Esophagus squamous epithelium (tissue), 5 donors: ENCODE measurements around the gene CAMK2A. TPM values are rescaled to one million over a fixed set of nuclear protein-coding genes. Genes with fewer than 3 reads are reported as not detected.

Experiments used
- DNase-seq: peaks from one replicate; lab custom pipeline; 2025; lab: John Stamatoyannopoulos, UW
- H3K27ac ChIP-seq, 4 donors: fragments of 200-600 bp; sonication (generic); one replicate each; pipeline ENCODE4 v1.5.1; 2016 to 2019; ENCODE audit warnings: mild to moderate bottlenecking in 1 of 4
- H3K27me3 ChIP-seq, 4 donors: fragments of 200-600 bp; sonication (generic); 1 replicate in 3 of 4; 2 replicates in 1 of 4; pipeline versions ENCODE4 v1.5.1 to v1.6.0; 2017 to 2021; ENCODE audit warnings: antibody characterized with exemption in 1 of 4
- H3K36me3 ChIP-seq, 3 donors: fragments of 200-600 bp; sonication (generic); one replicate each; pipeline ENCODE4 v1.5.1; 2016 to 2019
- H3K4me1 ChIP-seq, 3 donors: fragments of 200-600 bp; sonication (generic); one replicate each; pipeline ENCODE4 v1.5.1; 2017 to 2019
- H3K4me3 ChIP-seq, 4 donors: fragments of 200-600 bp; sonication (generic); 1 replicate in 3 of 4; 2 replicates in 1 of 4; pipeline ENCODE4 v1.5.1; 2016 to 2019; ENCODE audit warnings: mild to moderate bottlenecking in 2 of 4, moderate library complexity in 1 of 4
- H3K9me3 ChIP-seq, 3 donors: fragments of 200-600 bp; sonication (generic); one replicate each; pipeline ENCODE4 v1.5.1; 2016 to 2019
- POLR2A ChIP-seq, 4 donors: fragments of 450-650 bp; IDR thresholded peaks; one replicate each; pipeline ENCODE4 v1.6.1; 2017; ENCODE audit warnings: antibody characterized with exemption in 4 of 4, mild to moderate bottlenecking in 4 of 4, moderate library complexity in 3 of 4
- WGBS, 2 donors: methylation state at CpG; one replicate each; pipeline ENCODE4 v1.1.5; 2018; 5-methylcytosine and 5-hydroxymethylcytosine counted together
- intact Hi-C: fragments of 100-400 bp; cut with DNase I; formaldehyde crosslinking; loops from one replicate; pipeline ENCODE4 v1.15.0; 2022
- total RNA-seq, 4 donors: library from RNA; depleted of rRNA; stranded (reverse); fragments of >200 nt; gene quantifications; one replicate each; pipeline ENCODE4 v1.1.0, GENCODE V29; 2016
- TF ChIP-seq, protein P1 (sequence below), 6 experiments: fragments of 450-650 bp in 4 of 6; fragments of 200-600 bp in 2 of 6; sonication (generic) in 2 of 6; IDR thresholded peaks; one replicate each; pipeline ENCODE4 v1.5.1; 2016 to 2019; ENCODE audit warnings: antibody characterized with exemption in 6 of 6, mild to moderate bottlenecking in 4 of 6, moderate library complexity in 4 of 6
- donor health status: DM: yes; HTN: yes; CAD: no.

CAMK2A gene
- total RNA-seq, 4 donors from 2014 or later: 0.04 TPM; not detected in 3

DNA sequence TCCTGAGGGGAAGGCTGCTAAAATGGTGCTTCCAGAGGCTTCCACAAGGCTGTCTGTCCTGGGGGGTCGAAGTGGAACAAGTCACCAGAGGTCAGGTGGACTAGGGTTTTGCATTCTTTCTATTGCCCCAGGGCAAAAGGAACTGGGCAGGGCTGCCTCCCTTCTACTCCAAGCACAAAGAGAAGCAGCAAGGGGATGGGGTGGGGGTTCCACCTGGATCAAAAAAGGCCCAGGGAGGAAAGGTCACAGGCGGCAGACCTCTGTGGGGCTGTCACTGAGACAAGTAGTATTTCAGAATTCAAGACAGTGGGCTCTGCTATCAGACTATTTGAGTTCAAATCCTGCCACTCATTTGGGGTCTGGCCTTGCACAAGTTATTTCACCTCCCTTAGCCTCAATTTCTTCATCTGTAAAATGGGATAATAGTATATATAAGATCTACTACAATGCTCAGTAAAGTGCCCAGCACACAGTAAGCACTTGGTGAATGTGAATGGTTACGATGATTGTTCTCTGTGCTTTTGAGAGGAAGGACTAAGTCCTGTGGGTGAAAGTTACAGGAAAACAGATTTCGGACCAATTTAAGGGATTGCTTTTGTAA, 15.0 kb upstream of the CAMK2A start:
- Histone ChIP-seq H3K36me3 (no peaks in the 10 kb centered on the region), H3K27me3 (peaks cover 0 to 39% (median 0%) of the 10 kb centered on the region in 4 donors), H3K27ac (peak overlapping the region in 3 of 4 donors; percentile 8 to 49 (median 46)), H3K4me3 (no peak overlapping the region), H3K9me3 (no peaks in the 10 kb centered on the region), H3K4me1 (peaks cover 28 to 50% (median 37%) of the 10 kb centered on the region in 3 donors)
- intact Hi-C loops: no loop called here
- WGBS, 2 donors: 80 to 85% methylated on average over 4 of the region's 4 CpGs
- TF ChIP-seq, protein P1, sequence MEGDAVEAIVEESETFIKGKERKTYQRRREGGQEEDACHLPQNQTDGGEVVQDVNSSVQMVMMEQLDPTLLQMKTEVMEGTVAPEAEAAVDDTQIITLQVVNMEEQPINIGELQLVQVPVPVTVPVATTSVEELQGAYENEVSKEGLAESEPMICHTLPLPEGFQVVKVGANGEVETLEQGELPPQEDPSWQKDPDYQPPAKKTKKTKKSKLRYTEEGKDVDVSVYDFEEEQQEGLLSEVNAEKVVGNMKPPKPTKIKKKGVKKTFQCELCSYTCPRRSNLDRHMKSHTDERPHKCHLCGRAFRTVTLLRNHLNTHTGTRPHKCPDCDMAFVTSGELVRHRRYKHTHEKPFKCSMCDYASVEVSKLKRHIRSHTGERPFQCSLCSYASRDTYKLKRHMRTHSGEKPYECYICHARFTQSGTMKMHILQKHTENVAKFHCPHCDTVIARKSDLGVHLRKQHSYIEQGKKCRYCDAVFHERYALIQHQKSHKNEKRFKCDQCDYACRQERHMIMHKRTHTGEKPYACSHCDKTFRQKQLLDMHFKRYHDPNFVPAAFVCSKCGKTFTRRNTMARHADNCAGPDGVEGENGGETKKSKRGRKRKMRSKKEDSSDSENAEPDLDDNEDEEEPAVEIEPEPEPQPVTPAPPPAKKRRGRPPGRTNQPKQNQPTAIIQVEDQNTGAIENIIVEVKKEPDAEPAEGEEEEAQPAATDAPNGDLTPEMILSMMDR (IDR thresholded peaks at IDR 0.05): no peak
- no peak for TF ChIP-seq POLR2A (IDR thresholded peaks at IDR 0.05)
- no peak for DNase-seq

DNA sequence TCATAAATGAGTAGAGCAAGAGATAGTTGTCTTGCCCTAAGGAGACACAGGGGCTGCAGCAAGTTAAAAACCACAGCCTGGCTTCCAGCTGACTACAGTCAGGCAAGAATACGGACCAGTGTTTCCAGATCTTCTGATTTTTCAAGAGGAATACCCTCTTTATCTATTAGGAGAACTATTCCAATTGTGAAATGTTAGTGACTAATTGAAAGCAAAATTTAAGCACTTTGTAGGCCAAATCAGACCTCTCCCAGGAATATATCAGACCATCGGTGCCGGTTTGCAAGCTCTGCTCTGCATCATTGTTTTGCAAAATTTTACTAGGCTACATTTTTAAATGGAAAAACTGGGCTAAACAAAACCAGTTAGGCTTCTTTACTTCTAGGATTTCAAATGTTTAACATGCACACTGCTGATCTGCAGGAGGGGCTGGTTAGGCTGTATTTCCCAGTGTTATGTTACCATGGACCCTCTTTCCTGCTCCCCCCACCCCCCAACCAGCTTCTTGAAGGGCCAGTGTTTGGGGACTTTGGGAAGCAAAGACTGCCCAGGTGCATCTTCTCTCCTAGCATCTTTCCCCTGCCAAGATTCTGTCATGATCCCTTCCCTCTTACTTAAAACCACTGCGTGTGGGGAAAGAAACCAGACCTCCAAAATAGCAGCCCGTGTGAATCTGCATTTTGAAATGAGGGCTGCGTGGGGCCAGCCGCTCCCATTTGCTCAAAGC, 14.2 kb upstream of the CAMK2A start:
- DNase-seq: no peak
- Histone ChIP-seq H3K4me1 (peaks cover 33 to 58% (median 42%) of the 10 kb centered on the region in 3 donors), H3K9me3 (no peaks in the 10 kb centered on the region), H3K4me3 (no peak overlapping the region), H3K27ac (peak overlapping the region in 3 of 4 donors; percentile 21 to 80 (median 73)), H3K27me3 (peaks cover 0 to 42% (median 0%) of the 10 kb centered on the region in 4 donors), H3K36me3 (no peaks in the 10 kb centered on the region)
- no peak for TF ChIP-seq POLR2A (IDR thresholded peaks at IDR 0.05)
- TF ChIP-seq, protein P1 (IDR thresholded peaks at IDR 0.05): no peak
- intact Hi-C loops: no loop called here
- WGBS, 2 donors: 56 to 80% methylated on average over 4 to 5 of the region's 7 CpGs

DNA sequence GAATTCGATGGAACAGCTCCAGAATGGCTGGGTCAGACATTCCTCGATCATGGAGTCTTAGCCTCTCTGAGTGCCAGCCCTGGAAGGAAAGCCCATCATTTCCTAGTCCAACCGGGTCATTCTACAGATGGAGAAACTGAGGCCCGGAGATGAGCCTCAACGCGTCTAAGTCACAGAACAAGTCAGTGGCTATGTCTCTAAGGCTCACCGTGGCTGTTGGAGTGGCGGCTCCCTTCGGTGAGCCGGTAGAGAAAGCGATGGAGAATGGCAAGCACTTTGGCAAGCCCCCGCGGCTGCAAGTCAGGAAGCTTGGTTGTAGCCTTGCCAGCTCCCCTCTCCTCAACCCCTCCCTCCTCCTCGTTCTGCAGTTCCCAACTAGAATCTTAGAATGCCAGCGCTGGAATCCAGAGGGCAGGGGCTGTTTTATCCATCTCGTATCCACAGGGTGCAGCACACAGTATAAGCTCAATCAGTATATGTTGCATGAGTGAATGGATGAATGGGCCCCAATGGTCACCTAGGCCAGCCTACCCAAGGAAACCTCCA, 13.6 kb upstream of the CAMK2A start:
- no peaks in the 10 kb centered on the region for H3K36me3 ChIP-seq
- WGBS, 2 donors: 21 to 48% methylated on average over 11 to 14 of the region's 16 CpGs
- no peaks in the 10 kb centered on the region for H3K9me3 ChIP-seq
- TF ChIP-seq POLR2A (IDR thresholded peaks at IDR 0.05): no peak
- TF ChIP-seq, protein P1 (IDR thresholded peaks at IDR 0.05): no peak
- peaks cover 0 to 42% (median 0%) of the 10 kb centered on the region in 4 donors for H3K27me3 ChIP-seq
- peak overlapping the region in 3 of 4 donors; percentile 42 to 66 (median 47) for H3K4me3 ChIP-seq
- intact Hi-C loops: no loop called here
- H3K27ac ChIP-seq: peak overlapping the region in 3 of 4 donors; percentile 69 to 80 (median 73)
- no peak for DNase-seq
- H3K4me1 ChIP-seq: peaks cover 40 to 64% (median 49%) of the 10 kb centered on the region in 3 donors

DNA sequence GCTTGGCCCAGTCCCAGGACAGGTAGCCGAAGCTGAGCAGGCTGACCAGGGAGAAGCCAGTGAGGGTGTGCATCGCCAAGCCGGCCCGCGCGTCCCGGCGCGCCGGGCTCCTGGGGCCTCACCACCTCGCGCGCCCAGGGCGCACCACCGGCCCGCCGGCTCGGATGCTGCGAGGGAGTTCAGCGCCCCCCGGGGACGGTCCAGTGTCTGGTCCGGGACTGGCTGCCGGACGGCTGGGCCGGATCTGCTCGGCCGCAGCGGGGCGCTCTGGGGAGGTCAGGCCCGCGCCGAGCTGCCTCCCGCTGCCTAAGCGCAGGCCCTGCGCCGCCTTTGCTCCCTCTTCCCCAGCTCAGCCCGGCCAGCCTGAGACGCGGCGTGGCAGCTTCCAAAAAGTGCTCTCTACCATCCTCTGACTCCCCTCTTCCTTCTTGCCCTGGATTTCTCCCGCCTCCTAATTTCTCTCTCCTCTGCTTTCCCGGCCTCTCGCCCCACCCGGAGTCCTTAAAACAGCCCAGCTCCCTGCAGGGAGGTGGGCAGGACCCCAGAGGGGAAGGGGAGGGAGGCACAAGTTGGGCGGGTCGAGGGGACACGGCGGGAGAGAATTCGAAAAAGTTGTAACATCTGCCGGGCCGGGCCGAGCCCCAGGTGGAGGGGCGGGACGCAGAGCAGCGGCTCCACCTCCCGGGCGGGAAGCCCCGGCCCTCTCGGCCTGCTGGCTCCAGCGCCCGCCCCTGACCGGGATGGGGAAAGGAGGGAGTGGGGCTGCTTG, 12.9 kb upstream of the CAMK2A start, which contains the start of gene ARSI:
TSS of gene ARSI (minus strand) at position 605 of the 769 bp plus-strand sequence. CDS start at position 73, 532 bp downstream.
- WGBS, 2 donors: 0 to 5% methylated on average over 4 to 10 of the region's 63 CpGs
- peaks cover 0 to 42% (median 0%) of the 10 kb centered on the region in 4 donors for H3K27me3 ChIP-seq
- peak within 1 kb of the TSS; percentile 23 to 66 (median 44) for H3K4me3 ChIP-seq
- peaks cover 42 to 70% (median 49%) of the 10 kb centered on the region in 3 donors for H3K4me1 ChIP-seq
- H3K27ac ChIP-seq: peak within 1 kb of the TSS; percentile 25 to 80 (median 71)
- no peak for TF ChIP-seq POLR2A (IDR thresholded peaks at IDR 0.05)
- TF ChIP-seq, protein P1 (IDR thresholded peaks at IDR 0.05): peak in 2 of 6 experiments; percentile 11 to 29
- intact Hi-C loops: no loop called here
- H3K36me3 ChIP-seq: no peaks in the 10 kb centered on the region
- H3K9me3 ChIP-seq: no peaks in the 10 kb centered on the region
- no peak for DNase-seq
